Endothelial cell of umbilical vein (primary cell): ENCODE data around the gene ADD2. TPM values are rescaled to one million over a fixed set of nuclear protein-coding genes. Genes with fewer than 3 reads are reported as not detected.

Source experiments
- BruUV-seq: library from RNA; stranded (reverse); fragments of 400-500 nt; replicated peaks from 2 replicates; lab custom pipeline; 2021; lab: Mats Ljungman, UMichigan
- CTCF ChIA-PET: fragments of 300-600, 350-600 bp; sonication (Branson Sonifier 250); formaldehyde crosslinking; loops from one replicate; lab custom pipeline; 2021; ENCODE audit warnings: antibody characterized with exemption, inconsistent platforms; lab: Charles Lee
- POLR2A ChIA-PET: fragments of 300-600, 350-600 bp; sonication (Branson Sonifier 250); formaldehyde crosslinking; loops from one replicate; lab custom pipeline; 2021; ENCODE audit warnings: antibody characterized with exemption, inconsistent platforms; lab: Charles Lee
- DNase-seq: peaks from one replicate; pipeline ENCODE4 v3.0.0-alpha.2; 2011; ENCODE audit warnings: low read depth, low spot score
- FAIRE-seq: peaks from 2 replicates; lab custom pipeline; 2011; peaks lifted over from hg19 to GRCh38; lab: Jason Lieb, UNC
- H2AFZ ChIP-seq: 2 replicates; pipeline ENCODE4 v1.6.0; 2012; ENCODE audit warnings: low read depth, low read length, control low read depth, inconsistent platforms
- H3K27ac ChIP-seq: 2 replicates; pipeline ENCODE4 v1.5.1; 2011; ENCODE audit warnings: low read depth, mild to moderate bottlenecking, control low read depth, low read length, moderate library complexity; ENCODE audit not compliant: insufficient read depth
- H3K27me3 ChIP-seq, 2 experiments: 2 replicates each; pipeline versions ENCODE4 v1.6.0 to v1.6.1; 2011; ENCODE audit warnings: low read length in 2 of 2, mixed read lengths in 1 of 2; ENCODE audit not compliant: control insufficient read depth in 2 of 2, insufficient read depth in 2 of 2
- H3K36me3 ChIP-seq, 2 experiments: 2 replicates in 1 of 2; 3 replicates in 1 of 2; pipeline ENCODE4 v1.5.1; 2011; ENCODE audit warnings: low read length in 2 of 2, mild to moderate bottlenecking in 1 of 2, moderate library complexity in 1 of 2; ENCODE audit not compliant: control insufficient read depth in 2 of 2, insufficient read depth in 2 of 2; ENCODE audit errors: extremely low read depth in 1 of 2
- H3K4me1 ChIP-seq: 3 replicates; pipeline ENCODE4 v1.5.1; 2011; ENCODE audit warnings: mild to moderate bottlenecking, low read length; ENCODE audit not compliant: control insufficient read depth, insufficient read depth; ENCODE audit errors: extremely low read depth
- H3K4me2 ChIP-seq: 2 replicates; pipeline ENCODE4 v1.6.1; 2011; ENCODE audit warnings: low read length, control low read depth, mixed read lengths; ENCODE audit not compliant: insufficient read depth
- H3K4me3 ChIP-seq, 3 experiments: fragments of 200-600 bp in 1 of 3; sonication (generic), shearing (Covaris generic) in 1 of 3; replicated peaks in 1 of 3; 2 replicates each; pipeline ENCODE4 v1.5.1; 2011 to 2016; ENCODE audit warnings: control low read depth in 3 of 3, low read length in 3 of 3, mild to moderate bottlenecking in 2 of 3, inconsistent platforms in 1 of 3, low read depth in 1 of 3, moderate library complexity in 1 of 3; ENCODE audit not compliant: insufficient read depth in 1 of 3
- H3K79me2 ChIP-seq: 2 replicates; pipeline ENCODE4 v1.6.0; 2012; ENCODE audit warnings: low read length, inconsistent platforms; ENCODE audit not compliant: control insufficient read depth, insufficient read depth
- H3K9ac ChIP-seq: replicated peaks from 2 replicates; pipeline ENCODE3; 2011; ENCODE audit warnings: low read length, control low read depth; ENCODE audit not compliant: insufficient read depth; ENCODE audit errors: extremely low read depth
- H3K9me1 ChIP-seq: replicated peaks from 3 replicates; pipeline ENCODE4 v1.6.0; 2011; ENCODE audit warnings: mild to moderate bottlenecking, low read length; ENCODE audit not compliant: control insufficient read depth, insufficient read depth; ENCODE audit errors: extremely low read depth
- H3K9me3 ChIP-seq: replicated peaks from 2 replicates; pipeline ENCODE4 v1.5.1; 2012; ENCODE audit warnings: low read length, inconsistent platforms; ENCODE audit not compliant: control insufficient read depth, insufficient read depth
- H4K20me1 ChIP-seq: replicated peaks from 2 replicates; pipeline ENCODE3; 2011; ENCODE audit warnings: mild to moderate bottlenecking, low read length; ENCODE audit not compliant: control insufficient read depth, insufficient read depth; ENCODE audit errors: extremely low read depth
- EZH2 ChIP-seq: IDR thresholded peaks from 2 replicates; pipeline ENCODE4 v1.6.1; 2012; ENCODE audit warnings: borderline replicate concordance, low read depth, mild to moderate bottlenecking, moderate library complexity, low read length, inconsistent platforms; ENCODE audit not compliant: severe bottlenecking
- FOS ChIP-seq: IDR thresholded peaks from 2 replicates; pipeline ENCODE4 v1.6.1; 2011; ENCODE audit warnings: mild to moderate bottlenecking, low read length, moderate library complexity, borderline replicate concordance; ENCODE audit not compliant: insufficient read depth
- GATA2 ChIP-seq: IDR thresholded peaks from 2 replicates; pipeline ENCODE4 v1.7.0; 2011; ENCODE audit warnings: low read depth, mild to moderate bottlenecking, moderate library complexity, mixed read lengths, low read length; ENCODE audit not compliant: insufficient read length, insufficient read depth
- JUN ChIP-seq: IDR thresholded peaks from 2 replicates; pipeline ENCODE4 v1.6.1; 2011; ENCODE audit warnings: borderline replicate concordance, low read depth; ENCODE audit not compliant: insufficient read length, insufficient read depth
- MYC ChIP-seq: IDR thresholded peaks from one replicate; pipeline ENCODE4 v1.6.1; 2011; ENCODE audit warnings: mild to moderate bottlenecking, low read depth, low read length
- POLR2A ChIP-seq: IDR thresholded peaks from 2 replicates; pipeline ENCODE4 v1.6.1; 2012; ENCODE audit warnings: low read depth, mild to moderate bottlenecking, control low read depth, low read length
- POLR2AphosphoS5 ChIP-seq: IDR thresholded peaks from 2 replicates; pipeline ENCODE4 v1.6.1; 2012; ENCODE audit warnings: low read depth, mild to moderate bottlenecking, control low read depth, low read length, moderate library complexity; ENCODE audit not compliant: insufficient read depth
- dilution Hi-C: fragments of 300-500 bp; cut with MboI; formaldehyde crosslinking; loops from one replicate; pipeline ENCODE4 v1.15.0; 2019; ENCODE audit warnings: low sequenced_read_pairs; ENCODE audit not compliant: extremely low pct_ligation_motif_present
- intact Hi-C: fragments of 100-400 bp; cut with micrococcal nuclease; formaldehyde crosslinking; loops from one replicate; pipeline ENCODE4 v1.10.0; 2022
- polyA plus RNA-seq, 4 experiments: library from polyadenylated mRNA; depleted of rRNA in 3 of 4; stranded (reverse) in 3 of 4; unstranded in 1 of 4; fragments of >200 nt; gene quantifications; 2 replicates each; pipeline versions ENCODE4 v1.2.1 to v1.2.3, GENCODE V29; 2011 to 2012; ENCODE audit warnings: missing spikeins in 1 of 4
- total RNA-seq: library from RNA; stranded (reverse); gene quantifications from 2 replicates; pipeline ENCODE4 v1.2.3, GENCODE V29; 2021
- TF ChIP-seq, protein P1 (sequence below), 2 donors: IDR thresholded peaks; 1 replicate in 1 of 2; 2 replicates in 1 of 2; pipeline ENCODE4 v1.5.1; 2011; ENCODE audit warnings: low read length in 2 of 2, mild to moderate bottlenecking in 2 of 2, moderate library complexity in 2 of 2, control low read depth in 1 of 2, inconsistent platforms in 1 of 2, low read depth in 1 of 2; ENCODE audit not compliant: insufficient read depth in 1 of 2; ENCODE audit errors: extremely low read depth in 1 of 2
- TF ChIP-seq, protein P2 (sequence below): IDR thresholded peaks from 2 replicates; pipeline ENCODE4 v1.6.1; 2011; ENCODE audit not compliant: insufficient read depth, insufficient read length

Gene ADD2
- total and polyA plus RNA-seq, 2 donors (not counting 3 experiments of a cell fraction or from before 2014, with no cell fraction given), result 0.17 TPM; not detected in 1

DNA sequence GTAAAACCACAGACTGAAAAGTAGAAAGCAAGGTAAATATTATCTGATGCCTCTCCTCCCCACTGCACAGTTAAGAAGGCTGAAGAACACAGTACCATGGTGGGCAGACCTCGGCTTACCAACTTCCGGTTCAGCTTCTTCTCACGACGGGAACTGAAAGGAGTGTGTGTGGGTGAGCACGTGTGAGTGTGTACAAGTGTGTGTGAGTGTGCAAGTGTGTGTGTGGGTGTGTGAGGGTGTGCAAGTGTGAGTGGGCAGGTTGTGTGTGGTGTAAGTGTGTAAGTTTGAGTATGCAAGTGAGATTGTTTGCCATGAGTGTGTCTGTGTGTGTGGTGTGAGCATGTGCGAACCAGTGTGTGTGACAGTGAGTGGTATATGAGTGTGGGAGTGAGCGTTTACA lies 103.5 kb downstream of the ADD2 start:
- Histone ChIP-seq H3K9ac (no peak overlapping the region), H2AFZ (no peak overlapping the region), H3K4me2 (no peak overlapping the region), H3K79me2 (no peaks in the 10 kb centered on the region), H3K27me3 (peaks cover 1 to 2% of the 10 kb centered on the region in 2 experiments), H3K4me1 (no peaks in the 10 kb centered on the region), H3K36me3 (no peaks in the 10 kb centered on the region), H3K27ac (no peak overlapping the region), H3K9me3 (no peaks in the 10 kb centered on the region), H4K20me1 (no peaks in the 10 kb centered on the region), H3K9me1 (no peaks in the 10 kb centered on the region), H3K4me3 (no peak overlapping the region)
- TF ChIP-seq FOS, result no peak
- TF ChIP-seq, protein P1, sequence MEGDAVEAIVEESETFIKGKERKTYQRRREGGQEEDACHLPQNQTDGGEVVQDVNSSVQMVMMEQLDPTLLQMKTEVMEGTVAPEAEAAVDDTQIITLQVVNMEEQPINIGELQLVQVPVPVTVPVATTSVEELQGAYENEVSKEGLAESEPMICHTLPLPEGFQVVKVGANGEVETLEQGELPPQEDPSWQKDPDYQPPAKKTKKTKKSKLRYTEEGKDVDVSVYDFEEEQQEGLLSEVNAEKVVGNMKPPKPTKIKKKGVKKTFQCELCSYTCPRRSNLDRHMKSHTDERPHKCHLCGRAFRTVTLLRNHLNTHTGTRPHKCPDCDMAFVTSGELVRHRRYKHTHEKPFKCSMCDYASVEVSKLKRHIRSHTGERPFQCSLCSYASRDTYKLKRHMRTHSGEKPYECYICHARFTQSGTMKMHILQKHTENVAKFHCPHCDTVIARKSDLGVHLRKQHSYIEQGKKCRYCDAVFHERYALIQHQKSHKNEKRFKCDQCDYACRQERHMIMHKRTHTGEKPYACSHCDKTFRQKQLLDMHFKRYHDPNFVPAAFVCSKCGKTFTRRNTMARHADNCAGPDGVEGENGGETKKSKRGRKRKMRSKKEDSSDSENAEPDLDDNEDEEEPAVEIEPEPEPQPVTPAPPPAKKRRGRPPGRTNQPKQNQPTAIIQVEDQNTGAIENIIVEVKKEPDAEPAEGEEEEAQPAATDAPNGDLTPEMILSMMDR (IDR thresholded peaks at IDR 0.05; ENCODE audit: extremely low read depth in 1 of 2, insufficient read depth in 1 of 2, low read depth in 1 of 2, low read length in 2 of 2), result no peak
- no peak for TF ChIP-seq MYC
- TF ChIP-seq EZH2, result no peak
- TF ChIP-seq, protein P2, sequence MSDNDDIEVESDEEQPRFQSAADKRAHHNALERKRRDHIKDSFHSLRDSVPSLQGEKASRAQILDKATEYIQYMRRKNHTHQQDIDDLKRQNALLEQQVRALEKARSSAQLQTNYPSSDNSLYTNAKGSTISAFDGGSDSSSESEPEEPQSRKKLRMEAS, result no peak
- no peak for TF ChIP-seq POLR2AphosphoS5
- TF ChIP-seq POLR2A, result no peak
- TF ChIP-seq JUN, result no peak
- TF ChIP-seq GATA2, result no peak
- intact Hi-C loops (no loop called here), dilution Hi-C loops (no loop called here)
- FAIRE-seq (no peak), DNase-seq (no peak)
- no TSS peak for BruUV-seq
- CTCF ChIA-PET, result no interaction called here
- POLR2A ChIA-PET, result no interaction called here
